PFSK-1 (cell line): ENCODE data around the gene VTI1A.

Experiments used
- FOXP2 ChIP-seq: optimal IDR thresholded peaks from 2 replicates; pipeline ENCODE3; 2011; ENCODE audit warnings: borderline replicate concordance, control low read depth, inconsistent platforms; ENCODE audit not compliant: insufficient read depth; ENCODE audit errors: extremely low read length, extremely low read depth
- REST ChIP-seq, 2 experiments: IDR thresholded peaks; 2 replicates each; pipeline versions ENCODE4 v1.6.1 to v1.8.0; 2011 to 2012; ENCODE audit warnings: low read depth in 2 of 2, low read length in 2 of 2, control low read depth in 1 of 2, inconsistent platforms in 1 of 2, mild to moderate bottlenecking in 1 of 2, moderate library complexity in 1 of 2; ENCODE audit not compliant: insufficient read depth in 1 of 2
- TAF1 ChIP-seq: IDR thresholded peaks from 2 replicates; pipeline ENCODE4 v1.6.1; 2012; ENCODE audit warnings: low read length, control low read depth, borderline replicate concordance; ENCODE audit not compliant: insufficient read depth

GRCh38 chr10:112491144-112491543 is 44.1 kb downstream of the VTI1A start:
- TF ChIP-seq FOXP2 (no peak), TAF1 (no peak), REST (IDR thresholded peaks at IDR 0.05; ENCODE audit: insufficient read depth in 1 of 2, low read depth in 2 of 2, low read length in 2 of 2) (no peak)
